HepG2 (cell line): ENCODE results near the gene PLOD3. TPM values are rescaled to one million over a fixed set of nuclear protein-coding genes. Genes with fewer than 3 reads are reported as not detected.

Experiments
- ATF6 ChIP-seq: sonication (generic); formaldehyde crosslinking; conservative IDR thresholded peaks from 2 replicates; pipeline ENCODE4 v1.4.0; 2020; ENCODE audit warnings: missing genetic modification reagents
- CBFB ChIP-seq: sonication (generic); formaldehyde crosslinking; IDR thresholded peaks from 2 replicates; pipeline ENCODE4 v1.4.0; 2020; ENCODE audit warnings: missing genetic modification reagents
- DRAP1 ChIP-seq: IDR thresholded peaks from 2 replicates; pipeline ENCODE4 v1.6.1; 2016; ENCODE audit warnings: missing genetic modification reagents, missing compliant biosample characterization
- FOXK2 ChIP-seq: fragments of 450-650 bp; IDR thresholded peaks from 2 replicates; pipeline ENCODE4 v1.6.1; 2016
- MED13 ChIP-seq: sonication (generic); formaldehyde crosslinking; IDR thresholded peaks from 2 replicates; pipeline ENCODE4 v1.5.0; 2020; ENCODE audit warnings: missing genetic modification reagents
- NFE2L2 ChIP-seq: fragments of 150-350 bp; IDR thresholded peaks from 2 replicates; pipeline ENCODE4 v1.6.1; 2014; ENCODE audit warnings: low read length
- SIX1 ChIP-seq: sonication (generic); formaldehyde crosslinking; IDR thresholded peaks from 2 replicates; pipeline ENCODE4 v1.4.0; 2020; ENCODE audit warnings: missing genetic modification reagents, borderline replicate concordance
- SP1 ChIP-seq, 2 experiments: fragments of 450-650 bp in 1 of 2; sonication (generic) in 1 of 2; formaldehyde crosslinking in 1 of 2; IDR thresholded peaks; 2 replicates each; pipeline versions ENCODE4 v1.4.0 to v1.6.1; 2016 to 2020; ENCODE audit warnings: missing genetic modification reagents in 1 of 2
- TIGD3 ChIP-seq: sonication (generic); formaldehyde crosslinking; IDR thresholded peaks from 2 replicates; pipeline ENCODE4 v1.5.1; 2020; ENCODE audit warnings: mild to moderate bottlenecking, missing genetic modification reagents, borderline replicate concordance
- ZBTB7B ChIP-seq: sonication (generic); formaldehyde crosslinking; IDR thresholded peaks from 2 replicates; pipeline ENCODE4 v1.4.0; 2020; ENCODE audit warnings: missing genetic modification reagents
- ZFP1 ChIP-seq: IDR thresholded peaks from 2 replicates; pipeline ENCODE4 v1.6.1; 2016
- ZNF251 ChIP-seq: sonication (generic); formaldehyde crosslinking; IDR thresholded peaks from 2 replicates; pipeline ENCODE4 v1.9.0; 2021; ENCODE audit warnings: mild to moderate bottlenecking, missing genetic modification reagents
- ZNF281 ChIP-seq: sonication (generic); formaldehyde crosslinking; IDR thresholded peaks from 2 replicates; pipeline ENCODE4 v1.4.0; 2020; ENCODE audit warnings: missing genetic modification reagents, borderline replicate concordance
- ZNF607 ChIP-seq: sonication (generic); formaldehyde crosslinking; IDR thresholded peaks from 2 replicates; pipeline ENCODE4 v1.5.1; 2020; ENCODE audit warnings: missing genetic modification reagents, mild to moderate bottlenecking, borderline replicate concordance
- ZNF7 ChIP-seq: IDR thresholded peaks from 2 replicates; pipeline ENCODE4 v1.6.1; 2016; ENCODE audit warnings: missing biosample characterization, missing genetic modification reagents
- ZNF83 ChIP-seq: sonication (generic); formaldehyde crosslinking; IDR thresholded peaks from 2 replicates; pipeline ENCODE4 v1.4.0; 2020; ENCODE audit warnings: missing genetic modification reagents, mild to moderate bottlenecking, borderline replicate concordance
- polyA plus RNA-seq, 8 experiments: library from polyadenylated mRNA; depleted of rRNA in 3 of 8; stranded (reverse) in 7 of 8; unstranded in 1 of 8; fragments of >200 nt; fragmentation: Illumina TruSeq in 4 of 8; extraction: Trizol in 4 of 8; gene quantifications; 2 replicates each; pipeline versions ENCODE4 v1.2.1 to v1.2.3, GENCODE V29; 2011 to 2016; ENCODE audit warnings: low read depth in 4 of 8, missing spikeins in 1 of 8, mixed read lengths in 1 of 8; ENCODE audit not compliant: insufficient read depth in 1 of 8
- total RNA-seq, 5 experiments: library from RNA; depleted of rRNA; stranded (reverse); fragments of >200 nt; fragmentation: Illumina TruSeq; extraction: Trizol; gene quantifications; 2 replicates each; pipeline ENCODE4 v1.2.3, GENCODE V29; 2016; ENCODE audit warnings: low read depth in 1 of 5
- TF ChIP-seq, protein P1 (sequence below): sonication (generic); formaldehyde crosslinking; IDR thresholded peaks from 2 replicates; pipeline ENCODE4 v1.5.0; 2020; ENCODE audit warnings: missing genetic modification reagents
- TF ChIP-seq, protein P2 (sequence below): sonication (generic); formaldehyde crosslinking; IDR thresholded peaks from 2 replicates; pipeline ENCODE4 v1.5.0; 2020; ENCODE audit warnings: missing genetic modification reagents, mild to moderate bottlenecking, borderline replicate concordance

The PLOD3 gene
- total and polyA plus RNA-seq, 2 of the 13 experiments (the other 11 are each of a cell fraction or from before 2014, with no cell fraction given): 65.8 to 67.4 TPM

DNA sequence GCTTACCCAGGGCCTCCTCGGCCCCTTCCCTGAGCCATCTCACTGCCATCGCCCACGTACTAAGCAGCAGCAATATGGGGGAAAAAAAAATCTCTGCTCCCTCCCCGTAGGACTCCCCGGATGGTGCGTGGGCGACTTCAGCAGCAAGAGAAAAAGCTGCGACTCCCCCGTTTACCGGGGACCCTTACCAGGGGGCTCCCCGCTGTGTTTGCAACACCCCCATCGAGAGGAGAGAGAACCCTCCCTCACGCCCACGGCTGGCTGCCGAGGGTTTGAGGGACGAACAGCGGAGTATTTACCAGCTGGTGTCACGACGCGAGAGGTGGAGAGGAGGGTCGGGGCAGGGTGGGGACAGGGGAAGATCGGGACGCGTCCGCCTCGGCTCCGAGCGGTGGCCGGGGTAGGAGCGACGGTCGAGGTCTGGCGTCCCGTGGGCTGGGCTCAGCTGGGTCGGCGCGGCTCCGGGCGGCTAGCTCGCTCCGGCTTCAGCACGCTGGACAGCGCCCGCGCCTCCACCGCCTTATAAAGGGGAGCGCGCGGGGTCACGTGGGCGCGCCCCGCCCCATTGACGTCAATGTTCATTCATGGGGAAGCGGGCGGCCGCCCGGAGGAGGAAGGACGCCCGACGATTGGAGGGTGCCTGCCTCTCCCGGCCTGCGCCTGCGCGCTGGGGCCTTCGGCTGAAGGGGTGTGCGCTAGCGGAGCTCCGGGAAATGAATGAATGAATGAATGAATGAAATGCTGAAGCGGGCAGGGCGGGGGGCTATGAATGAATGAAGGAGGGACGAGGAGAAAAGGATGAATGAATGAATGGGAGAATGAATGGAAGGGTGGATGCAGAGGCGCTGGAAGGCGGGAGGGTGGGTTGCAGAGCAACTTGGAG, 52.1 kb downstream of the PLOD3 start, which contains the start of gene VGF (continued):
- TF ChIP-seq, protein P1, sequence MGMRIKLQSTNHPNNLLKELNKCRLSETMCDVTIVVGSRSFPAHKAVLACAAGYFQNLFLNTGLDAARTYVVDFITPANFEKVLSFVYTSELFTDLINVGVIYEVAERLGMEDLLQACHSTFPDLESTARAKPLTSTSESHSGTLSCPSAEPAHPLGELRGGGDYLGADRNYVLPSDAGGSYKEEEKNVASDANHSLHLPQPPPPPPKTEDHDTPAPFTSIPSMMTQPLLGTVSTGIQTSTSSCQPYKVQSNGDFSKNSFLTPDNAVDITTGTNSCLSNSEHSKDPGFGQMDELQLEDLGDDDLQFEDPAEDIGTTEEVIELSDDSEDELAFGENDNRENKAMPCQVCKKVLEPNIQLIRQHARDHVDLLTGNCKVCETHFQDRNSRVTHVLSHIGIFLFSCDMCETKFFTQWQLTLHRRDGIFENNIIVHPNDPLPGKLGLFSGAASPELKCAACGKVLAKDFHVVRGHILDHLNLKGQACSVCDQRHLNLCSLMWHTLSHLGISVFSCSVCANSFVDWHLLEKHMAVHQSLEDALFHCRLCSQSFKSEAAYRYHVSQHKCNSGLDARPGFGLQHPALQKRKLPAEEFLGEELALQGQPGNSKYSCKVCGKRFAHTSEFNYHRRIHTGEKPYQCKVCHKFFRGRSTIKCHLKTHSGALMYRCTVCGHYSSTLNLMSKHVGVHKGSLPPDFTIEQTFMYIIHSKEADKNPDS (CRISPR knock-in tag): peak; percentile 79; the same call in 1 of the 2 replicates
- TF ChIP-seq ZNF251 (CRISPR knock-in tag): peak; percentile 80; the same call in 1 of the 2 replicates
- TF ChIP-seq FOXK2: no peak
- no peak for TF ChIP-seq NFE2L2
- peak; percentile 92 for TF ChIP-seq DRAP1
- TF ChIP-seq SP1 (IDR thresholded peaks at IDR 0.05): no peak
- peak; percentile 92 for TF ChIP-seq SP1 (CRISPR knock-in tag; IDR thresholded peaks at IDR 0.05)
- peak; percentile 99; the same call in 1 of the 2 replicates for TF ChIP-seq TIGD3 (CRISPR knock-in tag)
- peak; percentile 60; the same call in 1 of the 2 replicates for TF ChIP-seq SIX1 (CRISPR knock-in tag)
- peak; percentile 96 for TF ChIP-seq ZFP1 (CRISPR knock-in tag)
- TF ChIP-seq ZBTB7B (CRISPR knock-in tag): peak; percentile 88
- TF ChIP-seq CBFB: peak; percentile 87
- TF ChIP-seq, protein P2, sequence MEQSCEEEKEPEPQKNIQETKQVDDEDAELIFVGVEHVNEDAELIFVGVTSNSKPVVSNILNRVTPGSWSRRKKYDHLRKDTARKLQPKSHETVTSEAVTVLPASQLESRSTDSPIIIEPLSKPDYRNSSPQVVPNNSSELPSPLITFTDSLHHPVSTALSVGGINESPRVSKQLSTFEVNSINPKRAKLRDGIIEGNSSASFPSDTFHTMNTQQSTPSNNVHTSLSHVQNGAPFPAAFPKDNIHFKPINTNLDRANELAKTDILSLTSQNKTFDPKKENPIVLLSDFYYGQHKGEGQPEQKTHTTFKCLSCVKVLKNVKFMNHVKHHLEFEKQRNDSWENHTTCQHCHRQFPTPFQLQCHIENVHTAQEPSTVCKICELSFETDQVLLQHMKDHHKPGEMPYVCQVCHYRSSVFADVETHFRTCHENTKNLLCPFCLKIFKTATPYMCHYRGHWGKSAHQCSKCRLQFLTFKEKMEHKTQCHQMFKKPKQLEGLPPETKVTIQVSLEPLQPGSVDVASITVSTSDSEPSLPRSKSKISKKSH (CRISPR knock-in tag): peak; percentile 93; the same call in 1 of the 2 replicates
- peak; percentile 99 for TF ChIP-seq ZNF83 (CRISPR knock-in tag)
- TF ChIP-seq ZNF7 (CRISPR knock-in tag): peak; percentile 58; the same call in 1 of the 2 replicates
- peak; percentile 98 for TF ChIP-seq ZNF607
- TF ChIP-seq MED13 (CRISPR knock-in tag): peak; percentile 98
- peak; percentile 97; the same call in 1 of the 2 replicates for TF ChIP-seq ATF6 (CRISPR knock-in tag)
- peak; percentile 78; the same call in 1 of the 2 replicates for TF ChIP-seq ZNF281 (CRISPR knock-in tag)
